Temporal lobe (tissue), 1 donor: ENCODE results near the gene CYP4V2. TPM values are rescaled to one million over a fixed set of nuclear protein-coding genes. Genes with fewer than 3 reads are reported as not detected.

Experiments used
- total RNA-seq: library from RNA; depleted of rRNA; stranded (reverse); fragments of >200 nt; gene quantifications from one replicate; pipeline ENCODE4 v1.2.3, GENCODE V29; 2014

The CYP4V2 gene
- total RNA-seq, 1 donor from 2014 or later, result 9.3 TPM

Other genes starting within 250 kb of the CYP4V2 start
- gene TLR3, start 122.4 kb upstream of the CYP4V2 start, total RNA-seq, result 0.74 TPM
- gene FAM149A, start 86.9 kb upstream of the CYP4V2 start, total RNA-seq, result 30.5 TPM
- gene KLKB1, start 35.9 kb downstream of the CYP4V2 start, total RNA-seq, result 0.74 TPM
- 0.25 TPM for gene F11, start 74.6 kb downstream of the CYP4V2 start, total RNA-seq